KMS-11 (cell line): ENCODE measurements around the gene GOLGA6L10.

Source experiments
- H2AFZ ChIP-seq: fragments of 200-600 bp; sonication (generic); 2 replicates; pipeline ENCODE4 v1.6.1; 2016; ENCODE audit warnings: antibody characterized with exemption, mixed run types, low read depth
- H3K27ac ChIP-seq: fragments of 200-600 bp; sonication (generic); 2 replicates; pipeline ENCODE4 v1.6.1; 2016; ENCODE audit warnings: mild to moderate bottlenecking, mixed run types
- H3K27me3 ChIP-seq: fragments of 200-600 bp; sonication (generic); 2 replicates; pipeline ENCODE4 v1.6.1; 2017; ENCODE audit warnings: mild to moderate bottlenecking, low read depth, mixed run types, moderate library complexity; ENCODE audit not compliant: insufficient read depth
- H3K36me3 ChIP-seq: fragments of 200-600 bp; sonication (generic); 2 replicates; pipeline ENCODE4 v1.6.1; 2017; ENCODE audit warnings: mild to moderate bottlenecking, mixed run types; ENCODE audit not compliant: insufficient read depth
- H3K4me1 ChIP-seq: fragments of 200-600 bp; sonication (generic); 2 replicates; pipeline ENCODE4 v1.6.1; 2016; ENCODE audit warnings: mild to moderate bottlenecking, low read depth, mixed run types; ENCODE audit not compliant: poor library complexity, severe bottlenecking
- H3K4me2 ChIP-seq: fragments of 200-600 bp; sonication (generic); 2 replicates; pipeline ENCODE4 v1.7.0; 2016; ENCODE audit warnings: mild to moderate bottlenecking, mixed run types
- H3K4me3 ChIP-seq: fragments of 200-600 bp; sonication (generic); IDR thresholded peaks from 2 replicates; pipeline ENCODE4 v1.6.1; 2017; ENCODE audit warnings: low read depth, low read length, mixed read lengths; ENCODE audit not compliant: insufficient read depth
- H3K79me2 ChIP-seq: fragments of 200-600 bp; sonication (generic); 2 replicates; pipeline ENCODE4 v1.6.1; 2016; ENCODE audit warnings: low read depth, mixed run types; ENCODE audit not compliant: insufficient read depth
- H3K9ac ChIP-seq: fragments of 200-600 bp; sonication (generic); 2 replicates; pipeline ENCODE4 v1.6.1; 2016; ENCODE audit warnings: mild to moderate bottlenecking, mixed run types
- H4K20me1 ChIP-seq: fragments of 200-600 bp; sonication (generic); 2 replicates; pipeline ENCODE4 v1.6.1; 2016; ENCODE audit warnings: mild to moderate bottlenecking, mixed run types; ENCODE audit not compliant: insufficient read depth
- TF ChIP-seq, protein P1 (sequence below): fragments of 200-600 bp; sonication (generic); conservative IDR thresholded peaks from 2 replicates; pipeline ENCODE4 v1.6.1; 2017; ENCODE audit warnings: low read depth, mild to moderate bottlenecking, antibody characterized with exemption, low read length, moderate library complexity, mixed read lengths

Gene GOLGA6L10

DNA sequence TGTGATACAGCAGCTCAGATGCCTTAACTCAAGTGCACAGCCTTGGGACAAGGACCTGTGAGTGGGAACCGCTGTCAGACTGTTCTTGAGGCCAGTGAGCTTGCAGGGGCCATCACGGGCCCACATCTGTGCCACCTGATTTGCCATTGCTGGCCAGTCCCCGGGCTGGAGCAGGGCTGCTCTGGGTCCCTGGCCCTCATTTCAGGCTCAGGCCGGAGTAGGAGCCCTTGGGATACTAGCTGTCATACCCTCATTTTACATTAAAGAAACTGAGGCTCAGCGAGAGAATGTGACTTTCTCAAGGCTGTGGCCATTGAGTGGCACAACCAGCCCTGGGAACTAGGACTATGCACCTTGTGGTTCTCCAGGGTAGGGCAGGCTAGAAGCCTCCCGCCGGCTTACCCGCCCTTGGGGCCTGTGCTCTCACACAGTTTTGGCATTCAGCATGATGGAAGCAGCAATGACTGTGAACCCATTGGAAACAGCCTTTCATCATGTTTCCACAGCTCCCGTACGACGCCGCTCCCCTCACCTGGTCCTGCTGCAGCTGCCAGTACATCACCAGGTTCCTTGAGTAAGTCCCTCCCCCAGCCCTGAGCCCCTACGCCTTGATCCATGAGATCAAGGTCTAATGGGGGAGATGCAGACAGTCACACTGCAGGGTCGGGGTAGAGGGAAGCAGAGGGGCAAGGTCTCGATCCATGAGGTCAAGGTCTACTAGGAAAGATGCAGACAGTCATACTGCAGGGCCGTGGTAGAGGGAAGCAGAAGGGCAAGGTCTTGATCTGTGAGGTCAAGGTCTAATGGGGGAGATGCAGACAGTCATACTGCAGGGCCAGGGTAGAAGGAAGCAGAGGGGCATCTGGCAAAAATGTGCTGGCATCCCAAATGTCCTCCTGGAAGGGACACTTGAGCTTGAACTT lies 42.2 kb downstream of the GOLGA6L10 start:
- TF ChIP-seq, protein P1, sequence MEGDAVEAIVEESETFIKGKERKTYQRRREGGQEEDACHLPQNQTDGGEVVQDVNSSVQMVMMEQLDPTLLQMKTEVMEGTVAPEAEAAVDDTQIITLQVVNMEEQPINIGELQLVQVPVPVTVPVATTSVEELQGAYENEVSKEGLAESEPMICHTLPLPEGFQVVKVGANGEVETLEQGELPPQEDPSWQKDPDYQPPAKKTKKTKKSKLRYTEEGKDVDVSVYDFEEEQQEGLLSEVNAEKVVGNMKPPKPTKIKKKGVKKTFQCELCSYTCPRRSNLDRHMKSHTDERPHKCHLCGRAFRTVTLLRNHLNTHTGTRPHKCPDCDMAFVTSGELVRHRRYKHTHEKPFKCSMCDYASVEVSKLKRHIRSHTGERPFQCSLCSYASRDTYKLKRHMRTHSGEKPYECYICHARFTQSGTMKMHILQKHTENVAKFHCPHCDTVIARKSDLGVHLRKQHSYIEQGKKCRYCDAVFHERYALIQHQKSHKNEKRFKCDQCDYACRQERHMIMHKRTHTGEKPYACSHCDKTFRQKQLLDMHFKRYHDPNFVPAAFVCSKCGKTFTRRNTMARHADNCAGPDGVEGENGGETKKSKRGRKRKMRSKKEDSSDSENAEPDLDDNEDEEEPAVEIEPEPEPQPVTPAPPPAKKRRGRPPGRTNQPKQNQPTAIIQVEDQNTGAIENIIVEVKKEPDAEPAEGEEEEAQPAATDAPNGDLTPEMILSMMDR: no peak
- Histone ChIP-seq H3K4me2 (no peak overlapping the region), H3K4me1 (no peaks in the 10 kb centered on the region), H3K27me3 (no peaks in the 10 kb centered on the region), H3K79me2 (no peaks in the 10 kb centered on the region), H3K27ac (no peak overlapping the region), H3K9ac (no peak overlapping the region), H4K20me1 (no peaks in the 10 kb centered on the region), H2AFZ (no peak overlapping the region), H3K36me3 (no peaks in the 10 kb centered on the region), H3K4me3 (no peak overlapping the region)

DNA sequence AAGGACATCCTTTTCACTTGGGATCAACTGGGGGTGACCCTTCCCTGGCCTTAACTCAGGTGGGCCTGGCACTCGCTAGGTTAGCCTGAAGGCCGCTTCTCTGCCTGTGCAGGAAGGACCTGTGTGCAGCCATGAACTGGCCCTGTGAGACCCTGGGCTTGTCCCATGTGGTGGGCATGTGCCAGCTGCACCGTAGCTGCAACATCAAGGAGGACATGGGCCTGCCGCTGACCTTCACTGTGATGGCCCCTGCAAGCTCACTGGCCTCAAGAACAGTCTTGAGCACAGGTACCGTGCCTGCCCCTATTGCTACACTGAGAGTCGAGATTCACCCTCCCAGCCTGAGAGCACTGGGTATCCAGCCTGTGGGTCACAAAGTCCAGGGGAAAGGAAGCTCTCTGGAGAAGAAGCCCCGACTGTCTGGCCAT lies 43.6 kb downstream of the GOLGA6L10 start:
- Histone ChIP-seq H3K4me2 (no peak overlapping the region), H3K27me3 (no peaks in the 10 kb centered on the region), H3K36me3 (no peaks in the 10 kb centered on the region), H3K4me1 (no peaks in the 10 kb centered on the region), H3K27ac (no peak overlapping the region), H2AFZ (no peak overlapping the region), H3K4me3 (no peak overlapping the region), H4K20me1 (no peaks in the 10 kb centered on the region), H3K9ac (no peak overlapping the region), H3K79me2 (no peaks in the 10 kb centered on the region)
- TF ChIP-seq, protein P1: no peak

DNA sequence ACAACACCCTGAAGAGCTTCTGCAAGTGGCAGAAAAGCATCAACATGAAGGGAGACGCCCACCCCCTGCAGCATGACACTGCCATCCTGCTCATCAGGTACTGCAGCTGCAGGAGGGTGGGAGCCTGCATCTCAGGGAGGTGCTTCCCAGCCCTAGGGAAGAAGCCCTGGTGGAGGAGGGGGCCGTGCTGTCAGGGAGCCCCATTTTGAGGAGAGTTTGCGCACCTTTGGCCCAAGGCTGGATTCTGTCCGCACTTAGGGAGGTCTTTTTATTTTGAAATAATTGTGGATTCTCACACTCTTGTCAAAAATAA lies 44.5 kb downstream of the GOLGA6L10 start:
- H3K27me3 ChIP-seq: no peaks in the 10 kb centered on the region
- no peaks in the 10 kb centered on the region for H4K20me1 ChIP-seq
- no peak overlapping the region for H3K4me2 ChIP-seq
- no peaks in the 10 kb centered on the region for H3K79me2 ChIP-seq
- H3K4me3 ChIP-seq: no peak overlapping the region
- no peaks in the 10 kb centered on the region for H3K4me1 ChIP-seq
- no peaks in the 10 kb centered on the region for H3K36me3 ChIP-seq
- H2AFZ ChIP-seq: no peak overlapping the region
- no peak overlapping the region for H3K9ac ChIP-seq
- H3K27ac ChIP-seq: no peak overlapping the region
- TF ChIP-seq, protein P1: no peak

DNA sequence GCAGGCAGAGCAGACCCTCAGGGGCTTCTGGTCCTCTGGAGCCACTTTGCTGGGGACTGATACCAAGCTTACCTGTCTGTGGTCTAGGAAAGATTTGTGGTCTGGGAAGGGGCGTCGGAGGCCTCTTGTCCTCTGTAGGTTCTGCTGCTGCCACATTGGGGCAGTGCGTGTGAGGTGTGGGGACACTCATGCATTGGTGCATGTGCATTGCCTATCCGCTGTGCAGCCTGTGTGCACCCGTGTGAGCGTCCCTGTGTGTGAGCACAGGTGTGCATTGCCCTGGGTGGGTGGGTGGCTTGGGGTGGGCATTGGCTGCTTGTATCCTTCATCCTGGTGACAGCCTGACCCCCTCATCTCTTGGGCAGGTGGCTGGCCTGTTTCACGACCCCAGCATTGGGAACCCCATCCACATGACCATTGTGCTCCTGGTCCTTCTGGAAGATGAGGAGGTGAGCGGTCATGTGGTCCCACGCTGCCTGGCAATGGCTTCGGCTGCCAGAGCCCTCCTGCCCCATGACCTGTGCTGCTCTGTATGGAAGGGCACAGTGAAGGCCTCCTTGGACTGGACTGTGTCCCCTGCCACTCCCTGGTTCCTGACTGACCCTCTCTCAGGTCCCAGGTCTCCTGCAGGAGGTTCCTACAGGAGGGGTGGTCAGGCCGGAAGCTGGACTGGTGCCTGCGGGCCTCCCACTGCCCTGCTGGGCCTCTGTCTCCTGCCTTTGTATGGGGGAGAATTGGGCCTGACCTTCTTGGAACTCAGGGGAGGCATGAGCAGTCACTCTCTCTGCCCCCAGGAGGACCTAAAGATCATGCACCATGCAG lies 45.1 kb downstream of the GOLGA6L10 start:
- no peaks in the 10 kb centered on the region for H4K20me1 ChIP-seq
- no peaks in the 10 kb centered on the region for H3K27me3 ChIP-seq
- H2AFZ ChIP-seq: no peak overlapping the region
- no peak overlapping the region for H3K4me2 ChIP-seq
- no peaks in the 10 kb centered on the region for H3K79me2 ChIP-seq
- TF ChIP-seq, protein P1: no peak
- H3K4me1 ChIP-seq: no peaks in the 10 kb centered on the region
- H3K9ac ChIP-seq: no peak overlapping the region
- no peak overlapping the region for H3K27ac ChIP-seq
- no peak overlapping the region for H3K4me3 ChIP-seq
- no peaks in the 10 kb centered on the region for H3K36me3 ChIP-seq
